Breast epithelium (tissue), 3 donors: ENCODE results near the gene SUPT20HL2.

Experiments used
- CTCF ChIP-seq, 3 donors: fragments of 450-650 bp; IDR thresholded peaks; one replicate each; pipeline ENCODE4 v1.5.1; 2016 to 2017; ENCODE audit warnings: antibody characterized with exemption in 3 of 3, mild to moderate bottlenecking in 3 of 3, moderate library complexity in 3 of 3
- POLR2A ChIP-seq: fragments of 450-650 bp; IDR thresholded peaks from one replicate; pipeline ENCODE4 v1.6.1; 2016; ENCODE audit warnings: antibody characterized with exemption, mild to moderate bottlenecking, moderate library complexity
- POLR2AphosphoS5 ChIP-seq, 3 donors: sonication (generic); formaldehyde crosslinking; IDR thresholded peaks; one replicate each; pipeline ENCODE4 v1.6.1; 2017; ENCODE audit warnings: antibody characterized with exemption in 3 of 3

- TF ChIP-seq CTCF (IDR thresholded peaks at IDR 0.05) (no peak), POLR2A (no peak), POLR2AphosphoS5 (IDR thresholded peaks at IDR 0.05) (no peak)
Measured at GRCh38 chrX:24350217-24350616, 36.3 kb upstream of the SUPT20HL2 start.
